Measurements from ENCODE around the gene FGF12.

Gene FGF12

DNA sequence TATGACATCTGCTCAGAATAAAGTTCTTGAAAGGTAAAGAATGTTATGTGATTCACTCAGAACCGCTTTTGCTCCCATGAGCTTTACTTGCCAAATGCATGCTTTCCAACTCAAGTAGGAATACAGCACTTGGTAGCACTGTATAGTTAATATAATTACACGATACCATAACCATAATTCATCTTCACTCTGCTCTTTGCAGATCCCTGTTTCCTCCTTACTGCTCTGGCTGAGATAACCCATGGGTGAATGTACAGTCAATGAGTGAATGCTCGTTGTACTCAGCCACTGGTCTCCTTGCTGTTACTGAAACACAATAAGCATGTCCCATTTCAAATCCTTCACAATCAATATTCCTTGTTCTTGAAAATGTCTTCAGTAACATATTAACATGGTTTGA, 550.0 kb downstream of the FGF12 start:
- H3K27me3 ChIP-seq (ENCODE audit: control insufficient read depth, low read length): no peaks in the 10 kb centered on the region
- no peak overlapping the region for H3K4me3 ChIP-seq (ENCODE audit: low read length)

DNA sequence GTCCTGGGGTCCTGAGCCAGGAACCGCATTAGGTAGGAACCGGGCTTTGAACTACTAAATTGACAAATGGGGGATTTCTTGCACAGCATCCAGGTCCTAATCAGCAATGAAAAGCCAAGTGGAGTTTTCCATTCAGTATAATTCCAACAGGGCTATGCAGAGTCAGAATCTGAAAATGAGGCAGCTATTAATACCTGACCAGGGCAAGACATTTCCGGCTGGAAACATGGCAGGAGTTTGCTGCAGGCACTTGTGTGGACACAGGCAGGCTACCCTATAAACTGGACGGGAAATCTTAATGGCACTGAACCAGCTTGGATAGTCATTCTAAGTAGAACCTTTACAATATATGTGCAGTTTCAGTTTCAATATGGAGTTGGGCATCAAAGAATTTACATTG, 553.1 kb downstream of the FGF12 start:
- Histone ChIP-seq H3K9me2 (replicated peaks; ENCODE audit: control insufficient read depth, low read length) (no peaks in the 10 kb centered on the region), H3F3A (ENCODE audit: control insufficient read depth, insufficient read depth) (no peaks in the 10 kb centered on the region), H3K27me3 (ENCODE audit: control insufficient read depth, low read length) (no peaks in the 10 kb centered on the region), H3K27ac (ENCODE audit: low read depth, low read length) (no peak overlapping the region), H4K20me1 (ENCODE audit: control insufficient read depth, insufficient read depth, low read depth, low read length) (no peaks in the 10 kb centered on the region), H3K36me3 (ENCODE audit: control insufficient read depth, low read length) (no peaks in the 10 kb centered on the region), H3K9me3 (ENCODE audit: control insufficient read depth, insufficient read depth, low read length) (no peaks in the 10 kb centered on the region), H3K79me2 (ENCODE audit: control insufficient read depth, low read length) (no peaks in the 10 kb centered on the region), H3K4me2 (ENCODE audit: low read length) (no peak overlapping the region), H3K4me1 (ENCODE audit: control insufficient read depth, low read length) (peaks cover 9% of the 10 kb centered on the region), H3K4me3 (ENCODE audit: low read length) (no peak overlapping the region)
- TF ChIP-seq EZH2phosphoT487 (IDR thresholded peaks at IDR 0.05; ENCODE audit: borderline replicate concordance, low read length) (no peak), CTCF (IDR thresholded peaks at IDR 0.05; ENCODE audit: low read depth, low read length, poor library complexity, severe bottlenecking) (no peak)

More for the DNA sequence above, 550.0 kb downstream of the FGF12 start:
- no peaks in the 10 kb centered on the region for H3K9me3 ChIP-seq (ENCODE audit: control insufficient read depth, insufficient read depth, low read length)
- H3K4me1 ChIP-seq (ENCODE audit: control insufficient read depth, low read length): peaks cover 17% of the 10 kb centered on the region
- no peaks in the 10 kb centered on the region for H3K79me2 ChIP-seq (ENCODE audit: control insufficient read depth, low read length)
- TF ChIP-seq EZH2phosphoT487 (IDR thresholded peaks at IDR 0.05; ENCODE audit: borderline replicate concordance, low read length): no peak
- no peak for TF ChIP-seq CTCF (IDR thresholded peaks at IDR 0.05; ENCODE audit: low read depth, low read length, poor library complexity, severe bottlenecking)
- no peaks in the 10 kb centered on the region for H3K9me2 ChIP-seq (replicated peaks; ENCODE audit: control insufficient read depth, low read length)
- no peaks in the 10 kb centered on the region for H4K20me1 ChIP-seq (ENCODE audit: control insufficient read depth, insufficient read depth, low read depth, low read length)
- H3F3A ChIP-seq (ENCODE audit: control insufficient read depth, insufficient read depth): no peaks in the 10 kb centered on the region
- H3K27ac ChIP-seq (ENCODE audit: low read depth, low read length): no peak overlapping the region
- H3K4me2 ChIP-seq (ENCODE audit: low read length): no peak overlapping the region
- H3K36me3 ChIP-seq (ENCODE audit: control insufficient read depth, low read length): no peaks in the 10 kb centered on the region

DNA sequence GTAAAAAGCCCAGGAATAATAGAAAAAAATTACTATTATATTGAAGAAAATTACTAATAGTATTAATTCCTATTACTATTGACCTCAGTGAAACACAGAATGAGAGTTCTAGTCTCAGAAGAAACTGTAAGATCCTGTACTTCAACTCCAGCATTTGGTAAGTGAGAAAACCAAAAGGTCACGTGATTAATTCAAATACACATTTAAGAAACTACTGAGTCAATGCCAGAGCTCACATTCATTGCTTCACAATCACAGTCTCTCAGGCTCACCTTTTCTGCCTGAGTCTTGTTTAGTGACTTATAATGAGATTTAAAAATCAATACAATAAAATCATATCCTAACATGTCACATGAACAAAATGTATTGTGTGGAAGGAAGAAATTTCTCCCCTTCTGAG, 556.1 kb downstream of the FGF12 start:
- H3K4me1 ChIP-seq (ENCODE audit: control insufficient read depth, low read length): peaks cover 9% of the 10 kb centered on the region
- H3K9me3 ChIP-seq (ENCODE audit: control insufficient read depth, insufficient read depth, low read length): no peaks in the 10 kb centered on the region
- TF ChIP-seq CTCF (IDR thresholded peaks at IDR 0.05; ENCODE audit: low read depth, low read length, poor library complexity, severe bottlenecking) (no peak), EZH2phosphoT487 (IDR thresholded peaks at IDR 0.05; ENCODE audit: borderline replicate concordance, low read length) (no peak)
- no peaks in the 10 kb centered on the region for H3K79me2 ChIP-seq (ENCODE audit: control insufficient read depth, low read length)
- no peaks in the 10 kb centered on the region for H3K27me3 ChIP-seq (ENCODE audit: control insufficient read depth, low read length)
- H4K20me1 ChIP-seq (ENCODE audit: control insufficient read depth, insufficient read depth, low read depth, low read length): no peaks in the 10 kb centered on the region
- no peak overlapping the region for H3K4me3 ChIP-seq (ENCODE audit: low read length)
- H3F3A ChIP-seq (ENCODE audit: control insufficient read depth, insufficient read depth): no peaks in the 10 kb centered on the region
- no peak overlapping the region for H3K27ac ChIP-seq (ENCODE audit: low read depth, low read length)
- no peaks in the 10 kb centered on the region for H3K9me2 ChIP-seq (replicated peaks; ENCODE audit: control insufficient read depth, low read length)
- H3K4me2 ChIP-seq (ENCODE audit: low read length): no peak overlapping the region
- H3K36me3 ChIP-seq (ENCODE audit: control insufficient read depth, low read length): no peaks in the 10 kb centered on the region

GRCh38 chr3:192170659-192171058, 556.7 kb downstream of the FGF12 start:
- H3F3A ChIP-seq (ENCODE audit: control insufficient read depth, insufficient read depth): no peaks in the 10 kb centered on the region
- H3K9me2 ChIP-seq (replicated peaks; ENCODE audit: control insufficient read depth, low read length): no peaks in the 10 kb centered on the region
- no peaks in the 10 kb centered on the region for H3K79me2 ChIP-seq (ENCODE audit: control insufficient read depth, low read length)
- H3K36me3 ChIP-seq (ENCODE audit: control insufficient read depth, low read length): no peaks in the 10 kb centered on the region
- 0 out of 2 replicates have a peak overlapping the region, but pooled peaks have one; percentile 11 for H3K4me2 ChIP-seq (ENCODE audit: low read length)
- H3K4me1 ChIP-seq (ENCODE audit: control insufficient read depth, low read length): peaks cover 9% of the 10 kb centered on the region
- no peak overlapping the region for H3K4me3 ChIP-seq (ENCODE audit: low read length)
- H3K9me3 ChIP-seq (ENCODE audit: control insufficient read depth, insufficient read depth, low read length): no peaks in the 10 kb centered on the region
- H4K20me1 ChIP-seq (ENCODE audit: control insufficient read depth, insufficient read depth, low read depth, low read length): no peaks in the 10 kb centered on the region
- TF ChIP-seq EZH2phosphoT487 (IDR thresholded peaks at IDR 0.05; ENCODE audit: borderline replicate concordance, low read length) (no peak), CTCF (IDR thresholded peaks at IDR 0.05; ENCODE audit: low read depth, low read length, poor library complexity, severe bottlenecking) (no peak)
- no peaks in the 10 kb centered on the region for H3K27me3 ChIP-seq (ENCODE audit: control insufficient read depth, low read length)
- no peak overlapping the region for H3K27ac ChIP-seq (ENCODE audit: low read depth, low read length)

Data from DOHH2 (cell line).